ENCODE results near the gene CHCHD6. TPM values are rescaled to one million over a fixed set of nuclear protein-coding genes. Genes with fewer than 3 reads are reported as not detected.

The CHCHD6 gene
- total RNA-seq, 1 donor from 2014 or later: 31.0 TPM

GRCh38 chr3:126896067-126896441, 192.0 kb downstream of the CHCHD6 start:
- no peak for DNase-seq (ENCODE audit: low spot score in 2 of 2, unreplicated experiment in 2 of 2)
- Mint-ChIP-seq H3K4me3 (no peak overlapping the region), H3K27me3 (ENCODE audit: low read depth) (peaks cover 6% of the 10 kb centered on the region), H3K36me3 (peaks cover 1% of the 10 kb centered on the region), H3K27ac (no peak overlapping the region), H3K4me1 (peaks cover 13% of the 10 kb centered on the region), H3K9me3 (no peaks in the 10 kb centered on the region)
- TF ChIP-seq, protein P1, sequence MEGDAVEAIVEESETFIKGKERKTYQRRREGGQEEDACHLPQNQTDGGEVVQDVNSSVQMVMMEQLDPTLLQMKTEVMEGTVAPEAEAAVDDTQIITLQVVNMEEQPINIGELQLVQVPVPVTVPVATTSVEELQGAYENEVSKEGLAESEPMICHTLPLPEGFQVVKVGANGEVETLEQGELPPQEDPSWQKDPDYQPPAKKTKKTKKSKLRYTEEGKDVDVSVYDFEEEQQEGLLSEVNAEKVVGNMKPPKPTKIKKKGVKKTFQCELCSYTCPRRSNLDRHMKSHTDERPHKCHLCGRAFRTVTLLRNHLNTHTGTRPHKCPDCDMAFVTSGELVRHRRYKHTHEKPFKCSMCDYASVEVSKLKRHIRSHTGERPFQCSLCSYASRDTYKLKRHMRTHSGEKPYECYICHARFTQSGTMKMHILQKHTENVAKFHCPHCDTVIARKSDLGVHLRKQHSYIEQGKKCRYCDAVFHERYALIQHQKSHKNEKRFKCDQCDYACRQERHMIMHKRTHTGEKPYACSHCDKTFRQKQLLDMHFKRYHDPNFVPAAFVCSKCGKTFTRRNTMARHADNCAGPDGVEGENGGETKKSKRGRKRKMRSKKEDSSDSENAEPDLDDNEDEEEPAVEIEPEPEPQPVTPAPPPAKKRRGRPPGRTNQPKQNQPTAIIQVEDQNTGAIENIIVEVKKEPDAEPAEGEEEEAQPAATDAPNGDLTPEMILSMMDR (IDR thresholded peaks at IDR 0.05; ENCODE audit: unreplicated experiment): no peak

DNA sequence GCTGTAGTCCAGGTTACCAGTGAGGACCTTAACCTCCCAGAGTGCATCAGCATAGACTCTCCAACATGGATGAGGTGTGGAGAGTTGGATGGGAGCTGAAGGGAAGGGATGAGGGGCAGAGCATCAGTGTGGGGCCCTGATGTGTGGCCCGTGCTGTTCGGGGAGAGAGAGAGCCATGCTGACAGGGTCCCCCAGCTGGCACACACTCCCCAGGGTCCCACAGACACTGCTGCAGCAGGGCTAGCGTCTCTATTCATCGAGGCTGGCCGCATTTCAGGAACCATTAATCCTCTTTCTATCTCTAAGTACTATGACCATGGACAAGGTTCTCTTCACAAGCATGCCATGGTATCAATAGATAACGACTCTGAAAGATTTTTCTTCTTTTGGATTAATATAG, 192.9 kb downstream of the CHCHD6 start:
- Mint-ChIP-seq H3K9me3 (no peaks in the 10 kb centered on the region), H3K36me3 (peaks cover 1% of the 10 kb centered on the region), H3K27me3 (ENCODE audit: low read depth) (peaks cover 4% of the 10 kb centered on the region), H3K27ac (no peak overlapping the region), H3K4me1 (peaks cover 13% of the 10 kb centered on the region), H3K4me3 (no peak overlapping the region)
- TF ChIP-seq, protein P1 (IDR thresholded peaks at IDR 0.05; ENCODE audit: unreplicated experiment): no peak
- DNase-seq (ENCODE audit: low spot score in 2 of 2, unreplicated experiment in 2 of 2): no peak

DNA sequence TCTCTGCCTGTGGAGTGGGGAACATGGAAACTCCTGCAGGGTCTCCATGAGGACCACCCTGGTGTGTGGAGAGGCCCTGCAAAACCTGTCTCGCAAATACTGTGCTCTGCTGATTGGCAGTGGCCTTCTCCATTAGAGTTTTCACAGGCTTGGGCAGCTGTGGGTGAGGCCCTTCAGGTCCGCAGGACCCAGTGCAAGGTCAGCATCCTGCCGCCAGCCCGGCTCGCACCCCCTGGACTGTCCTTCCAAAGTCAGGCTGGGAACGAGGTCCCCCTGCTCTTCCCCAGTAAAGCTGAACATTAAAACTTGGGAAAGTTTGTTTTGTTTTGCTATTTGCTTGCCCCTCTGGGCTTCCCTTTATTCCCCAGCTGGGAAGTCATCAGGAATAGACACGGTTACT, 193.9 kb downstream of the CHCHD6 start:
- H3K27ac Mint-ChIP-seq: no peak overlapping the region
- peaks cover 1% of the 10 kb centered on the region for H3K36me3 Mint-ChIP-seq
- peaks cover 13% of the 10 kb centered on the region for H3K4me1 Mint-ChIP-seq
- no peak for DNase-seq (ENCODE audit: low spot score in 2 of 2, unreplicated experiment in 2 of 2)
- H3K4me3 Mint-ChIP-seq: no peak overlapping the region
- no peaks in the 10 kb centered on the region for H3K9me3 Mint-ChIP-seq
- peaks cover 3% of the 10 kb centered on the region for H3K27me3 Mint-ChIP-seq (ENCODE audit: low read depth)
- TF ChIP-seq, protein P1 (IDR thresholded peaks at IDR 0.05; ENCODE audit: unreplicated experiment): no peak

DNA sequence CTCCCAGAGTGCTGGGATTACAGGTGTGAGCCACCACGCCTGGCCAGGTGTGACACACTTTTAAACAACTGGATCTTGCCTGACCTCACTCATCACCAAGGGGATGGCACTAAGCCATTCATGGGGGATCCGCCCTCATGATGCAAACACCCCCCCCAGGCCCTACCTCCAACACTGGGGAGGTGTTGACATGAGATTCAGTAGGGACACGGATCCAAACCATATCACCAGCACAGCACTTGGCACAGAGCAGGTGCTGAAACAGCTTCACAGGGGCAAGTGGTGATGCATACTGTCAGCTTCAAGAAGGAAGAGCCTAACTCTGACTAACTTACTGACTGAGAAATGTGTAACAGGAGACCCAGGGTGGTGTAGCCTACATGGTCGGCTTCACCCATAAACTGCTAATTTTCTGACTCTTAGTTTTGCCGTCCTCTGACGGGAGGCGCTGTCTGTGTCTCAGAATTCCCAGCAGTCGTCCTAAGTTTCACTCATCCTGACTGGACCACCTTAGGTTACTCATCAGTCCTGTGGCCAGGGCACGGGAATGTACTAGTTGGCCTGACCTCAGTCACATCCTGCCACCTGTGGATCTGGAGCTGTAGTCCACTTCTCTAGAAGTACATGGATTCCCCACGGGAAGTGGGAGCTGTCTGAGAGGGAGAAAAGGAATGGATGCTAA, 197.0 kb downstream of the CHCHD6 start:
- no peak for DNase-seq (ENCODE audit: low spot score in 2 of 2, unreplicated experiment in 2 of 2)
- no peaks in the 10 kb centered on the region for H3K9me3 Mint-ChIP-seq
- H3K27ac Mint-ChIP-seq: no peak overlapping the region
- TF ChIP-seq, protein P1 (IDR thresholded peaks at IDR 0.05; ENCODE audit: unreplicated experiment): no peak
- H3K4me1 Mint-ChIP-seq: peaks cover 2% of the 10 kb centered on the region
- H3K36me3 Mint-ChIP-seq: peaks cover 1% of the 10 kb centered on the region
- H3K4me3 Mint-ChIP-seq: no peak overlapping the region
- H3K27me3 Mint-ChIP-seq (ENCODE audit: low read depth): no peaks in the 10 kb centered on the region

- no peak for DNase-seq (ENCODE audit: low spot score in 2 of 2, unreplicated experiment in 2 of 2)
- Mint-ChIP-seq H3K27ac (no peak overlapping the region), H3K4me1 (no peaks in the 10 kb centered on the region), H3K4me3 (no peak overlapping the region), H3K9me3 (no peaks in the 10 kb centered on the region), H3K27me3 (ENCODE audit: low read depth) (no peaks in the 10 kb centered on the region), H3K36me3 (peaks cover 1% of the 10 kb centered on the region)
- TF ChIP-seq, protein P1 (IDR thresholded peaks at IDR 0.05; ENCODE audit: unreplicated experiment): no peak
Observed at GRCh38 chr3:126901631-126902030, 197.6 kb downstream of the CHCHD6 start.
